ENCODE results near the gene NDUFAB1.

DNA sequence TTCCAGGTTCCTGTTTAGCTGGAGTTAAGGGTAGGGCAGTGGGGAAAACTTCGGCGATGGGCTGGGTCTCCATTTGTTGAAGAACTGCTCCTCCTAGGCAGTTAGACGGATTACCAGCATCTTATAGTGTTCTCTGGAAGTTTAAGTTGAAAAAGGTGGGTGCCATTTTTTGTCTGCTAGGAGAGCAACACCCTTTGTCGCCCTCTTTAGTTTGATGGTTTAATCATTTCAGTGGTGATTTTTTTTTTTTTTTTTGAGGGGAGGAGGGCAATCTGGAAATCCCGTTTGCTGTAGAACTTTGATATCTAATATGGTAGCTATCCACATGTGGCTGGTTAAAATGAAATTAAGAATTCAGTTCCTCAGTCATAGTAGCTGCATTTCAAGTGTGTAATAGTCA is 34.5 kb downstream of the NDUFAB1 start:
- TF ChIP-seq, protein P1, sequence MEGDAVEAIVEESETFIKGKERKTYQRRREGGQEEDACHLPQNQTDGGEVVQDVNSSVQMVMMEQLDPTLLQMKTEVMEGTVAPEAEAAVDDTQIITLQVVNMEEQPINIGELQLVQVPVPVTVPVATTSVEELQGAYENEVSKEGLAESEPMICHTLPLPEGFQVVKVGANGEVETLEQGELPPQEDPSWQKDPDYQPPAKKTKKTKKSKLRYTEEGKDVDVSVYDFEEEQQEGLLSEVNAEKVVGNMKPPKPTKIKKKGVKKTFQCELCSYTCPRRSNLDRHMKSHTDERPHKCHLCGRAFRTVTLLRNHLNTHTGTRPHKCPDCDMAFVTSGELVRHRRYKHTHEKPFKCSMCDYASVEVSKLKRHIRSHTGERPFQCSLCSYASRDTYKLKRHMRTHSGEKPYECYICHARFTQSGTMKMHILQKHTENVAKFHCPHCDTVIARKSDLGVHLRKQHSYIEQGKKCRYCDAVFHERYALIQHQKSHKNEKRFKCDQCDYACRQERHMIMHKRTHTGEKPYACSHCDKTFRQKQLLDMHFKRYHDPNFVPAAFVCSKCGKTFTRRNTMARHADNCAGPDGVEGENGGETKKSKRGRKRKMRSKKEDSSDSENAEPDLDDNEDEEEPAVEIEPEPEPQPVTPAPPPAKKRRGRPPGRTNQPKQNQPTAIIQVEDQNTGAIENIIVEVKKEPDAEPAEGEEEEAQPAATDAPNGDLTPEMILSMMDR (IDR thresholded peaks at IDR 0.05 in 8 of 11, conservative IDR thresholded peaks at IDR 0.05 in 3 of 11): no peak
- TF ChIP-seq POLR2AphosphoS5 (IDR thresholded peaks at IDR 0.05): no peak
